Right forelimb (tissue), 1 donor: ENCODE results near the gene MID1IP1.

Source experiments
- DNase-seq: peaks from one replicate; pipeline ENCODE4 v3.0.0-alpha.2; 2018

The MID1IP1 gene

DNA sequence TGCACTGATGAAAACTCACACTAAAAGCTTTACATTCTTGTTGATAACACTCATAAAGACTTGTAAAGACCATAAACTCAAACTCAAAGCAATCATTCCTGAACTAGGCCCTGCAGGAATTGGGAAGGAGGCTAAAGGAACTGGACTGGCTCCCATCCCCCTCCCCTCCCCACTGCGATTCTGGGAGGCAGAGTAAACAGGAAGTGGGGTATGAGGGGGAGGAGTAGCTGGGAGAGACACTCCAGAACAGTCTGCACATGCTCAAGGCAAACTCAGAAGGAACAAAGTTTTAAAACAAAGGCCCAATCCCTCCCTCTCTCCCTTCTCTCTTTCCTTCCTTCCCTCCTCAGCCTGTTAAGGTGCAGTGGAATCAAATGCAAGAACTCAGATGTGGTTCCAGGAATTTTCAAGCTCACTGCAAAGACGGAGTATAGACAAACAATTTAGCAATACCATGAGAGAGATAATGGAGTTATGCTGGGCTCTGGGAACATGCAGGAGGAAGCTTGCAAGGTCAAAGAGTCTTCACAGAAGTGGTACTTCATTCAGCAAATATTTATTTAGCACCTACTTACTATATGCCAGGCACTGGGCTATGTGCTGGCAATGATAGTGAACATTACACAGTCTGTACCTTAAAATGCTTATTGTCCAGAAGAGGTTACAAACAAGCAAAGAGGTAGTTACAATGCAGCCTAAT lies 15.9 kb downstream of the MID1IP1 start:
- DNase-seq: no peak

DNA sequence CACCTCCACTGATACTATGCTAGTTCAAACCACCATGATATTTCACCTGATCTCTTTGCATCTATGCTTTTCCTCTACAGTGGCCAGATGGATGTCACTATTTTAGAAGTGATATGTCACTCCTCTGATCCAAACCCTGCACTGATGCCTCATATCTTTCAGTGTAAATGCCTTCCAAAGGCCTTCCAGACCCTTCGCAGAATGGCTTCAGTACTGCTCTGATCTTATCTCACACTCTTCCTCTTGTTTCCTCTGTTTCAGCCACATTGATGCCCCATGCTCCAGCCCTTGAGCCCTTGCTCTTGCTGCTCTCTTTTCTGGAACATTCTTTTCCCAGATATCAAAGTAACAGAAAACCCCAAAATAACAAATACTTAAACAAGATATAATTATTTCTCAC lies 17.9 kb downstream of the MID1IP1 start:
- DNase-seq: no peak

DNA sequence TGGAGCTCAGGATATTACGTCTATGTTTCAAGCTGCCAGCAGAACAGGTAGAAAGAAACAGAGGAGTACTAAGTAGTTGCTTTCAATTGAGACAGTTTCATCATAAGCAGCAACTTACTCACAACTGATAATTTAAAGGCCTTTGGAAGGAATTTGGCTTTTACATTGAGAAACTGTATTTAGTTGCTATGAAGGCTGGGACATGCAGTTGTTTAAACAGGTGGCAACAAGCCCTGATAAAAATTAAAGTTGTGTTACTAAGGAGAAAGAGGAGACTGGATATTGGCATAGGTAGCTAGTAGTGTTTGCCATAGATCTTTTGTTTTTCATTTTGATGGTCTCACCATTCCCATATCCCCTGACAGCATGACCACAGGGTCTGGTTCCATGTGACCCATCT lies 18.4 kb downstream of the MID1IP1 start:
- no peak for DNase-seq

DNA sequence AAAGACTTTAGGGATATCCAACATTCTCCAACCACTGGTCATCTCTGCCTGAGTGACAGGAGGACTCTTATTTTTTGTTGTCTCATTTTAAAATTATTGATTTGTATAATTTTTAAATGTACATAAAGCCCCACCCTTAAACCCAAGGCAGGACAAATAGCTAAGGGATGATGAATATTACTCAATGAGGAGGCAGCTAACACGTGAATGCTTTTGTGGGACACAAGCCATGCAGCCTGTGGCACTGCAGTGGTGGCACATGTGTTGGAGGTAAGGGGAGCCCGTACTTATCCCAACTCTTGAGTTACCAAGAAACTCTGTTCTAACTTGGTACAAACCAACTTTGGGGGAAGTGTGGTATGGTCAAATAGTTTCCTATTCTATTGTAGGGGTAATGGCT lies 19.5 kb downstream of the MID1IP1 start:
- no peak for DNase-seq

DNA sequence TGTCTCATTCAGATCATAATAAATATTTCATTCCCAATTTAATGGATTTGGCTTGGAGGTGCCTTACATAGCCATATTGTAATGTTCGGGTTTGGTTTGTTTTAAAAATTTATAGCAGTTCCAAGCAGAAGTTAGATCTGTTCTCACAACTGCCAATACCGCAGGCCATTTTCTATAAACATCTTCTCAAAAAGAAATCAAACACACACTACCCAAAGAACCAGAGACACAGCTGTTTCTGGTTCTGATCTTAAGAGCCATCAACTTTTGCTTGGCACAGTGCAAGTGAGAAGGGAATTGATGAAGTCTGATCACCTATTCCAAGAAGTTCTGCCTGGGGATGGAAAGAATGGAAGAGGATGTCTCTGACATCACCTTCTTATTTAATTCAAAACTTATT lies 22.9 kb downstream of the MID1IP1 start:
- no peak for DNase-seq

DNA sequence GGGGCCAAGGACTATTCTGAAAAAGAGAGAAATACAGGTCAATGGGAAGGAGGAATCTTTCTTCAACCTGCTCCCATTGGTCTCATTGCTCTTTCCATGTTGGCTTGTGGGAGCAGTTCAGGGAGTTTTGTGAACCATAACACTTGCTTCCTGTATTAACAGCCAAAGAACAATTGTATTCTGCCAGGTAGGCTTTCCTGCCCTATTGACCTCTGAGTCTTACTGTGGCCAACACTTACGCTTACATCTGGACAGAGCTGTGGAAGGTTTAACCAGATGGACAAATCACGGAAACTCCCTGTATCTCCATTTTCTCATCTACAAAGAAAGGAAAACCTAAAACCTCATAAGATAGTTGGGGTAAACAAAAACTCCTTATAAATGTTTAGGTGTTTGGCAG lies 30.7 kb downstream of the MID1IP1 start:
- no peak for DNase-seq

DNA sequence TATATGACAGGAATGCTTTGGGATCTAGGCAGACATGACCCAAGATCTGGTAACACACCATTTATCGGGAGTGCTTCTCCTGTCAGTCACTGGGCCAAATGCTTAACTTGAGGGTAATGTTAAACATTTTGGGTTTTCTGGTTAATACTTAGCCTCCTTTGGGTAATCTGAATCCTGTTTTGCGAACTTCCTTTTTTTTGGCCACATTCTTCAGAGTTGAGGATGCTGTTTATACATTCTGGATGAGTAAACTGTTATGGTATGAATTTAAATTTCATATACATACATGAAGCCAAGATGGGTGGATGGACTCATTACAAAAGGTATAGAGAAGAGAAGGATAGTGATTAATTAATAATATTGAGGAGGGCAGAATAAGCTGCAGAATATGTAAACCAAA lies 36.1 kb downstream of the MID1IP1 start:
- no peak for DNase-seq

DNA sequence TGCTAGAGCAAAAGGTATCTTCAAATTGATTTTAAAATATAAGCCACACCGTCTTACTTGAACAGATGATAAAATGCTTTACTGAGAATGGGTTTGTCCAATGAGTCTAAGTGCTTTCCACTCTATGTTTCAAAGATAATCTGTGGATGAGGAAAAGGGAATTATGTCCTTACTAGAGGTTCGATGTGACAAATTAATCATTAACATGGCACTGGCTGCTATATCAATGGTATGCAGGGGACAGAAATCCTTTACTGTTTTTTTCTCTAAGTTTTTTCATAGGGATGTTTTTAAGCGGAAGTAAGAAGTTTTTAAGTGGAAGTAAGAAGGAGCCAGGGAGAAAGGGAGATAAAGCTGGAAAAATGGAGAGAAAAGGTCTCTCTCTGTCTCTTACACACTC lies 38.0 kb downstream of the MID1IP1 start:
- DNase-seq: no peak

DNA sequence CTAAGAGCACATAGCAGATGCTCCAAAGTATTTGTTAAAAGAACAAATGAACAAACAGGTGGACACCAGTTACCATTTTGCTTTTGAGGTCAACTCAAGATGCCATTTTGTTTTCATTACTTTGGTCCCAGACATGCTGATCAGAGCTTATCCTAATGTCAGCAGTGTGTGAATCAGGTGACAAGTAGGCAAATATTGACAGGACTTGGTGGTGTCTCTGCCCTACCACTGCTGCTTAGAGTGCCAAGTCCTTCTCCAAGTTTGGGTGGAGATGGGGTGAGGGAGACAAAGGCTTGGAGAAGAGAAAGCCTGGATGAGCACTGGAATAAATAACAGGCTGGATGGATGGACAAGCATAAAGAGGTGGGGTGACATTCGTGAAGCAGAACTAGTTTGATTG lies 38.7 kb downstream of the MID1IP1 start:
- no peak for DNase-seq

DNA sequence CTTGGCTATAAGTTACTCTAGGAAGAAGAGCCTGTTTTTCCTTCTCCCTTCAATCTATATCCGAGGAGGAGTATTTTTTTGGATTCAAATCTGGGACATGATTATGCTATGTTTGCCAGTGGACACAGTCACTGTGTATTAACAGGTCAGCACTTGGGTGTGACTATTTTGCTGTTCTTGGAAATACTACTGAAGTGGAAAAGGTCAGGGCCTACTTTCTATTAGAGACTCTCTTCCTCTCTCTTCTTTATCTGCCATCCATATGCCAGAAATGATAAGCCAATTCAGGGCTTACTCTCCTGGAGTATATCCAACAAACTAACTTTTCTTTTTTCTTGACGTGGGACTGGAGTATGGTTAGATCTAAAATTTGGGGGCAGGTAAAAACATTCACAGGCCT lies 40.5 kb downstream of the MID1IP1 start:
- DNase-seq: no peak

DNA sequence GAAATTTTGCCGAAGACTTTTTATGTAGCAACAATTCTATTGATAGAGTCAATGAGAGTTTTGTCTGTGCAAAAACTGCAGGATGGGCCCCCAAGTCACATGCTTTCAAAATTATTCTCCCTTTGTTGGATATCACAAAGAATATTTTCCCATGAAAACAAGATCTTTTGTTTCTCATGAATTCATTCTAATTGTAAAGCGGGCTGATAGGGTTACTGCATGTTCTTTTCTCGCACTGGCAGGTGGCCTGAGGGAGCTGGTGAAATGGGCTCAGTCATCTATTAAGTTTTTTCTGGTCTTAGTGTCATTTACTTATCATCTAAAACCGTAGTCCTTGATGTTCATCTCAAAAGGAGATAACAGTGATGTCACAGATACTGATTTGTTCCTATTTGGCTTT lies 44.2 kb downstream of the MID1IP1 start:
- DNase-seq: no peak

DNA sequence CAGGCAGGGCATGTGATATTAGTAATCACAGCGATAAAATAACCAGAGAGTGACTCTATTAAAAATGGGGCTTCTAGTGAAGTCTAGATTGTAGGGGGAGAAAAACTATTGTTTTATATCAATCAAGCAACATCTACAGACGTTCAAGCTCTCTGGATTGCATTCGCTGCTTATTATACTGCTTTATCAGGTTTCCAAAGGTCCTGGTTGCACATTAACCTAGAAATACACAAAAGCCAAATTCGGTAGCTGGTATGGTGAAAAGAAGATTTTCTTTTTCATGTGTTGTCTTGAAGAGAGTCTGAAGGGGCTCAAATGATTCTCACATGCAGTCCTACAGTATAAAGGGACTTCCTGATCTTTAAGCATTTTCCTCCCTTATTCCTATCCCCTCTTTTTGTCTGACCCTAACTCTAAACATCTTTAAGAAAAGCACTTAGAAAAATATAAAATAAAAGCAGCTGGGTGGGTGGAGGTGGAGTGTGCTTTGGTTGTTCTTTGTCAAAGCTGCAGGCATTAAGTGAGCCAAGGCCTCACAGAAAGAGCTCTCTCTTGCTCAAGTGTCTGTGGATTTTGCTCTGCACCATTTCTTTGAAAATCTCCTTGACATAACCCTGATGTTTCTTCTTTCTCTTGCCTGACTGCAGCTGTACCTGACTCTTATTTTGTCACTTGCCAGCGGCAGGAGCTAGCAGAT lies 46.1 kb downstream of the MID1IP1 start:
- no peak for DNase-seq

DNA sequence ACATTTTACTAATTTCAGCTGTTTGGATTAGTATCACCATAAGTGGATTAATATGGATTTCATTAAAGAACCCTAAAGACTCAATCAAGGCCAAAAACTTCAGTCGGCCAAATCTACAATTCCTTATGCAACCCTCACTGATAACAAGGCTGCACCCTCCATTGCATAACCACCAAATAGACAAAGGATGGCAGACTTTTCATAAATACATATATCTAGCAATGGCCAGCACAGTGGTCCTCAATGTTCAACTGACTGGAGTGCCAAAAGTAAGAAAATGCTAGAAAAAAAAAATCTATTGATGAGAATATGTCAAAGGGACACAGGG lies 46.6 kb downstream of the MID1IP1 start:
- DNase-seq: no peak

DNA sequence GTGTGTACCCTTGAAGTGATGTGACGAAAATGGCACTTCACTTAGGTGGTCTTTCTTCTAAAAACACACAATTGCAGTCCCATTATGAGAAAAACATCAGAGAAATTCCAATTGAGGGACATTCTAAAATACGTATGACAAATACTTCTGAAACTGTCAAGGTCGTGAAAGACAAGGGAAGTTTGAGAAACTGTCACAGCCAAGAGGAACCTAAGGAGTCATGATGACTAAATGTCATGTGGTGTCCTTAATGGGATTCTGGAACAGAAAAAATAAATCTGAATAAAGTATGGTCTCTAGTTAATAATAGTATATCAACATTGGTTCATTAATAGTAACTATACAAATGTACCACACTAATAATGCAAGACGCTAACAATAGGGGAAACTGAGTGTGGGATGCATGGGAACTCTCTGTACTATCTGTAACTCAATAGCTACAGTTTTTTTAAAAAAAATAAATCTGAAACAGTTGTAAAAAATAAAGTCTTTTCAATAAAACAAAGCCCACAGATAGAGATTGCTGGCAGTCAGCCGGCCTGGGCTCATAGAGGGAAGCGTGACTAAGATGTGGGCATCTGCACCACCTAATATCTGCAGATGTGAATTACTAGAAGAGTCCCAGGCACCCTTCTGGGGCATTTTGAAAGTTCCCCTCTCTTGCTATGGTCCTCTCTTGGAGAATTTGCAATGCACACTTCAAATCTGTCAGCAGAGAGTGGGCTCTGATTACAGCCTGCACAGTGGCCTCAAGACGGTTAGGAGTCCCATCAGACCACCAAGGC lies 47.6 kb downstream of the MID1IP1 start:
- no peak for DNase-seq

DNA sequence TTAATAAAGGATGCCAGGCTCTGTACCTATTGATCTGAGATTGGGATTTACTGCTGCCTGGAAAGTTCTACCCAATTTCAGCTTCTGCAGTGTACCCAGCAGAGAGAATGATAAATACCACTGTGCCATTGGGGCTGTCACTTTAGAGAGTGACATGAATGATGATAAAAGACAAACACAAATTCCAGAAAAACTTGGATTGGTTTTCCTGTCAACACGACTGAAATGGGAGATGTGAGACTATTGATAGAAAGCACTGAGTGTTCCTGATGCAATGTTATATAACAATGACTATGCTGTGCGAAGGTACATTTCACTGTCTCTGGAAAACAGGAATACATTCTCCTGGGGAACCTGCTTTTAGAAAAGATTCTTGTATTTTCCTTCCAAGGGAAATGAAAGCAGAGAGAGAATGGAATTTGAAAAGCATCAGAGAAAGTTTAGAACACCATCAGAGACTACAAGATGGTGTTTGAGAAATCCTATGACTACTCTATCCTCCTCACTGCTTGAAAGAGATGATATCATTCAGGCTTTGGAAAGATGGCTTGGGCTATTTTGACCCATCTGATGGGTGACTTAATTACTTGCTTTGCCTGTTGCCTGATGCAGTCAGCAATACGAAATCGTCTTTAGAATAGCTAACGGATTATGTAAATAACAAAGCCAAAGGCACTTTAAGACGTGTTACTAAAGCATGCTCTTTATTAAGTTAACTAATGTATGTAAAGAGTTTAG lies 49.7 kb downstream of the MID1IP1 start:
- DNase-seq: no peak

DNA sequence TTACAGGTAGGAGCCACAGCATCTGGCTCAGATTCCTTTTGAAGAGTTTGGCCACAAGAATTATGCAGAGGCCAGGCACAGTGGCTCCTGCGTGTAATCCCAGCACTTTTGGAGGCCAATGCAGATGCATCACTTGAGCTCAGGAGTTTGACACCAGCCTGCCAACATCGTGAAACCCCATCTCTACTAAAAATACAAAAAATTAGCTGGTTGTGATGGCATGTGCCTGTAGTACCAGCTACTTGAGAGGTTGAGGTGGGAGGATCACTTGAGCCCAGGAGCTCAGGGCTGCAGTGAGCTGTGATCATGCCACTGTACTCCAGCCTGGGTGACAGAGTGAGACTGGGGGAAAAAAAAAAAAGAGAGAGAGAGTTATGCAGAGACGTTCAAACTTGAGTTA lies 53.0 kb downstream of the MID1IP1 start:
- DNase-seq: no peak
